ENCODE measurements around the gene IMMP2L. TPM values are rescaled to one million over a fixed set of nuclear protein-coding genes. Genes with fewer than 3 reads are reported as not detected.
A peak's percentile ranks its signal among the peaks of the same experiment; 100 is the strongest.

The IMMP2L gene
- total and polyA plus RNA-seq, 2 of the 13 experiments (the other 11 are each of a cell fraction or from before 2014, with no cell fraction given): 7.8 to 16.9 TPM

DNA sequence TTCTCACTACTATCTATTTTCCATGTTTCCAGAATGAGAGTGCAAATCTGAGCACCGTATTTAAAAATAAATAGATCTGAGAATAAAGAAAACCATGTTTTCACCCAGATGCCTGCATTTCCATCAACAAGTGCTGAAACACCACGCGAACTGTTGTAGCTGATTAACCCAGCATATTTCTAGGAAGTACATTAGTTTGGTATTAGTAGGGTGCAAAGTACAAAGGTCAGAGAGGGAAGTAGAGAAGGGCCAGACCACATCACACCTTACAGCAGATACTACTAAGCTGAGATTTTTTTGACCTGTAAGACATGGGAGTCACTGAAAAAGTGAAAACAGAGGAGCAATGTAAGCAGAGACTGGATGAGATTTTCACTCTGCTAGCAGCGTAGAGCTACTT lies 181.3 kb downstream of the IMMP2L start:
- no peaks in the 10 kb centered on the region for H3K36me3 ChIP-seq (replicated peaks in 1 of 2; ENCODE audit: control insufficient read depth in 1 of 2, insufficient read depth in 2 of 2, low read length in 2 of 2)
- no peaks in the 10 kb centered on the region for H3K79me2 ChIP-seq (ENCODE audit: insufficient read depth, low read length)
- H3K27me3 ChIP-seq (ENCODE audit: control insufficient read depth in 1 of 2, insufficient read depth in 2 of 2, low read length in 2 of 2): no peaks in the 10 kb centered on the region
- H3K9me3 ChIP-seq (ENCODE audit: low read length): no peaks in the 10 kb centered on the region
- peak; percentile 92 for ATAC-seq
- peaks cover 17% of the 10 kb centered on the region for H3K4me1 ChIP-seq (ENCODE audit: insufficient read depth, low read length)
- no TSS peak for BruUV-seq (replicated peaks)
- peak; percentile 71 for DNase-seq (ENCODE audit: low spot score)
- H4K20me1 ChIP-seq (ENCODE audit: insufficient read depth, low read length): no peaks in the 10 kb centered on the region; the same call in 1 of the 2 replicates
- POLR2A ChIA-PET: interaction anchor here (0.5 kb wide), 1 partner anchor 308 kb away, joined by 3 read pairs; no protein-coding TSS in a partner anchor
- H3K27ac ChIP-seq (ENCODE audit: extremely low read length, insufficient read depth, low read length): no peak overlapping the region
- WGBS (ENCODE audit: low lambda C conversion rate): 34% methylated on average over 4 of the region's 4 CpGs
- CTCF ChIA-PET (ENCODE audit: low intra/inter-chr PET ratio, low total read pairs): no interaction called here
- H2AFZ ChIP-seq (ENCODE audit: low read length): no peak overlapping the region
- peak overlapping the region; percentile 30; the same call in 1 of the 2 replicates for H3K4me2 ChIP-seq (ENCODE audit: low read depth, low read length)
- H3K4me3 ChIP-seq (replicated peaks in 1 of 3; ENCODE audit: insufficient read depth in 1 of 3, low read depth in 2 of 3, low read length in 3 of 3): no peak overlapping the region
- in situ Hi-C loops (cut with HindIII; ENCODE audit: extremely low pct_ligation_motif_present, low pct_unique_long_range_greater_than_20kb) (no loop called here), intact Hi-C loops (cut with micrococcal nuclease; ENCODE audit: unreplicated experiment) (no loop called here)
- H3K9ac ChIP-seq (ENCODE audit: insufficient read depth, low read depth, low read length): no peak overlapping the region
- no peak for FAIRE-seq
- TF ChIP-seq NCOR1 (IDR thresholded peaks at IDR 0.05; ENCODE audit: borderline replicate concordance, low read length) (peak; percentile 68; the same call in 1 of the 2 replicates), FOXK1 (CRISPR knock-in tag; IDR thresholded peaks at IDR 0.05; ENCODE audit: borderline replicate concordance, low read depth) (peak; percentile 37; the same call in 1 of the 2 replicates), TEAD3 (CRISPR knock-in tag; optimal IDR thresholded peaks at IDR 0.05; ENCODE audit: borderline replicate concordance) (peak; percentile 51), HMG20A (CRISPR knock-in tag; IDR thresholded peaks at IDR 0.05; ENCODE audit: borderline replicate concordance) (peak; percentile 85; the same call in 1 of the 2 replicates), NFKBIZ (CRISPR knock-in tag; IDR thresholded peaks at IDR 0.05) (no peak), ELF1 (CRISPR knock-in tag; IDR thresholded peaks at IDR 0.05) (peak; percentile 23; the same call in 1 of the 2 replicates), HMGA1 (CRISPR knock-in tag; conservative IDR thresholded peaks at IDR 0.05) (no peak), RARA (CRISPR knock-in tag; IDR thresholded peaks at IDR 0.05) (peak; percentile 75), POLR2AphosphoS5 (IDR thresholded peaks at IDR 0.05; ENCODE audit: low read depth, low read length) (no peak)
- TF ChIP-seq, protein P1, sequence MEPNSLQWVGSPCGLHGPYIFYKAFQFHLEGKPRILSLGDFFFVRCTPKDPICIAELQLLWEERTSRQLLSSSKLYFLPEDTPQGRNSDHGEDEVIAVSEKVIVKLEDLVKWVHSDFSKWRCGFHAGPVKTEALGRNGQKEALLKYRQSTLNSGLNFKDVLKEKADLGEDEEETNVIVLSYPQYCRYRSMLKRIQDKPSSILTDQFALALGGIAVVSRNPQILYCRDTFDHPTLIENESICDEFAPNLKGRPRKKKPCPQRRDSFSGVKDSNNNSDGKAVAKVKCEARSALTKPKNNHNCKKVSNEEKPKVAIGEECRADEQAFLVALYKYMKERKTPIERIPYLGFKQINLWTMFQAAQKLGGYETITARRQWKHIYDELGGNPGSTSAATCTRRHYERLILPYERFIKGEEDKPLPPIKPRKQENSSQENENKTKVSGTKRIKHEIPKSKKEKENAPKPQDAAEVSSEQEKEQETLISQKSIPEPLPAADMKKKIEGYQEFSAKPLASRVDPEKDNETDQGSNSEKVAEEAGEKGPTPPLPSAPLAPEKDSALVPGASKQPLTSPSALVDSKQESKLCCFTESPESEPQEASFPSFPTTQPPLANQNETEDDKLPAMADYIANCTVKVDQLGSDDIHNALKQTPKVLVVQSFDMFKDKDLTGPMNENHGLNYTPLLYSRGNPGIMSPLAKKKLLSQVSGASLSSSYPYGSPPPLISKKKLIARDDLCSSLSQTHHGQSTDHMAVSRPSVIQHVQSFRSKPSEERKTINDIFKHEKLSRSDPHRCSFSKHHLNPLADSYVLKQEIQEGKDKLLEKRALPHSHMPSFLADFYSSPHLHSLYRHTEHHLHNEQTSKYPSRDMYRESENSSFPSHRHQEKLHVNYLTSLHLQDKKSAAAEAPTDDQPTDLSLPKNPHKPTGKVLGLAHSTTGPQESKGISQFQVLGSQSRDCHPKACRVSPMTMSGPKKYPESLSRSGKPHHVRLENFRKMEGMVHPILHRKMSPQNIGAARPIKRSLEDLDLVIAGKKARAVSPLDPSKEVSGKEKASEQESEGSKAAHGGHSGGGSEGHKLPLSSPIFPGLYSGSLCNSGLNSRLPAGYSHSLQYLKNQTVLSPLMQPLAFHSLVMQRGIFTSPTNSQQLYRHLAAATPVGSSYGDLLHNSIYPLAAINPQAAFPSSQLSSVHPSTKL (CRISPR knock-in tag; IDR thresholded peaks at IDR 0.05): peak; percentile 67
- TF ChIP-seq, protein P2, sequence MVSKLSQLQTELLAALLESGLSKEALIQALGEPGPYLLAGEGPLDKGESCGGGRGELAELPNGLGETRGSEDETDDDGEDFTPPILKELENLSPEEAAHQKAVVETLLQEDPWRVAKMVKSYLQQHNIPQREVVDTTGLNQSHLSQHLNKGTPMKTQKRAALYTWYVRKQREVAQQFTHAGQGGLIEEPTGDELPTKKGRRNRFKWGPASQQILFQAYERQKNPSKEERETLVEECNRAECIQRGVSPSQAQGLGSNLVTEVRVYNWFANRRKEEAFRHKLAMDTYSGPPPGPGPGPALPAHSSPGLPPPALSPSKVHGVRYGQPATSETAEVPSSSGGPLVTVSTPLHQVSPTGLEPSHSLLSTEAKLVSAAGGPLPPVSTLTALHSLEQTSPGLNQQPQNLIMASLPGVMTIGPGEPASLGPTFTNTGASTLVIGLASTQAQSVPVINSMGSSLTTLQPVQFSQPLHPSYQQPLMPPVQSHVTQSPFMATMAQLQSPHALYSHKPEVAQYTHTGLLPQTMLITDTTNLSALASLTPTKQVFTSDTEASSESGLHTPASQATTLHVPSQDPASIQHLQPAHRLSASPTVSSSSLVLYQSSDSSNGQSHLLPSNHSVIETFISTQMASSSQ (IDR thresholded peaks at IDR 0.05; ENCODE audit: low read depth): peak; percentile 29; the same call in 1 of the 2 replicates
- TF ChIP-seq, protein P2 (CRISPR knock-in tag; IDR thresholded peaks at IDR 0.05; ENCODE audit: borderline replicate concordance): no peak
- TF ChIP-seq, protein P3, sequence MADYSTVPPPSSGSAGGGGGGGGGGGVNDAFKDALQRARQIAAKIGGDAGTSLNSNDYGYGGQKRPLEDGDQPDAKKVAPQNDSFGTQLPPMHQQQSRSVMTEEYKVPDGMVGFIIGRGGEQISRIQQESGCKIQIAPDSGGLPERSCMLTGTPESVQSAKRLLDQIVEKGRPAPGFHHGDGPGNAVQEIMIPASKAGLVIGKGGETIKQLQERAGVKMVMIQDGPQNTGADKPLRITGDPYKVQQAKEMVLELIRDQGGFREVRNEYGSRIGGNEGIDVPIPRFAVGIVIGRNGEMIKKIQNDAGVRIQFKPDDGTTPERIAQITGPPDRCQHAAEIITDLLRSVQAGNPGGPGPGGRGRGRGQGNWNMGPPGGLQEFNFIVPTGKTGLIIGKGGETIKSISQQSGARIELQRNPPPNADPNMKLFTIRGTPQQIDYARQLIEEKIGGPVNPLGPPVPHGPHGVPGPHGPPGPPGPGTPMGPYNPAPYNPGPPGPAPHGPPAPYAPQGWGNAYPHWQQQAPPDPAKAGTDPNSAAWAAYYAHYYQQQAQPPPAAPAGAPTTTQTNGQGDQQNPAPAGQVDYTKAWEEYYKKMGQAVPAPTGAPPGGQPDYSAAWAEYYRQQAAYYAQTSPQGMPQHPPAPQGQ (CRISPR knock-in tag; IDR thresholded peaks at IDR 0.05; ENCODE audit: borderline replicate concordance): no peak

Data from HepG2 (cell line).